Measurements from ENCODE around the gene ART5.

ART5 gene

GRCh38 chr11:3674189-3674588 lies 32.4 kb upstream of the ART5 start:
- no peak for TF ChIP-seq YY1 (IDR thresholded peaks at IDR 0.05; ENCODE audit: low read depth)
- no peak for TF ChIP-seq TEAD4 (IDR thresholded peaks at IDR 0.05)
- TF ChIP-seq CEBPB (IDR thresholded peaks at IDR 0.05) = no peak
- TF ChIP-seq USF1 (IDR thresholded peaks at IDR 0.05) = no peak
- TF ChIP-seq NFIC (IDR thresholded peaks at IDR 0.05) = no peak
- TF ChIP-seq EP300 (IDR thresholded peaks at IDR 0.05; ENCODE audit: borderline replicate concordance) = no peak
- no peak for TF ChIP-seq CREB1 (IDR thresholded peaks at IDR 0.05; ENCODE audit: low read depth)
- no peak for TF ChIP-seq FOXM1 (IDR thresholded peaks at IDR 0.05; ENCODE audit: borderline replicate concordance, low read depth)
- no peak for TF ChIP-seq TAF1 (IDR thresholded peaks at IDR 0.05; ENCODE audit: low read depth)
- TF ChIP-seq RAD21 (IDR thresholded peaks at IDR 0.05; ENCODE audit: low read depth) = no peak
- no peak for TF ChIP-seq EGR1 (IDR thresholded peaks at IDR 0.05)
- TF ChIP-seq TCF12 (IDR thresholded peaks at IDR 0.05; ENCODE audit: low read depth) = no peak
- no peak for TF ChIP-seq MAX (IDR thresholded peaks at IDR 0.05)
- no peak for TF ChIP-seq REST (IDR thresholded peaks at IDR 0.05; ENCODE audit: low read depth)
- TF ChIP-seq ZBTB7A (IDR thresholded peaks at IDR 0.05; ENCODE audit: low read depth) = no peak

- TF ChIP-seq RAD21 (IDR thresholded peaks at IDR 0.05; ENCODE audit: low read depth) (no peak), EP300 (IDR thresholded peaks at IDR 0.05; ENCODE audit: borderline replicate concordance) (no peak)
Measured at GRCh38 chr11:3671334-3672254, 29.8 kb upstream of the ART5 start, which contains the start of gene CHRNA10. CHRNA10 (minus strand) TSS chr11:3671384; CDS start chr11:3671312, 72 bp downstream.

- TF ChIP-seq EGR1 (IDR thresholded peaks at IDR 0.05) (no peak), TCF12 (IDR thresholded peaks at IDR 0.05; ENCODE audit: low read depth) (no peak), YY1 (IDR thresholded peaks at IDR 0.05; ENCODE audit: low read depth) (no peak), RAD21 (IDR thresholded peaks at IDR 0.05; ENCODE audit: low read depth) (no peak), TEAD4 (IDR thresholded peaks at IDR 0.05) (no peak), EP300 (IDR thresholded peaks at IDR 0.05; ENCODE audit: borderline replicate concordance) (no peak), USF1 (IDR thresholded peaks at IDR 0.05) (no peak), FOXM1 (IDR thresholded peaks at IDR 0.05; ENCODE audit: borderline replicate concordance, low read depth) (no peak), REST (IDR thresholded peaks at IDR 0.05; ENCODE audit: low read depth) (no peak), ZBTB7A (IDR thresholded peaks at IDR 0.05; ENCODE audit: low read depth) (no peak), NFIC (IDR thresholded peaks at IDR 0.05) (no peak), TAF1 (IDR thresholded peaks at IDR 0.05; ENCODE audit: low read depth) (no peak), CEBPB (IDR thresholded peaks at IDR 0.05) (no peak), CREB1 (IDR thresholded peaks at IDR 0.05; ENCODE audit: low read depth) (no peak), MAX (IDR thresholded peaks at IDR 0.05) (no peak)
Measured at GRCh38 chr11:3669742-3670183, 28.0 kb upstream of the ART5 start.

- no peak for TF ChIP-seq CEBPB (IDR thresholded peaks at IDR 0.05)
- no peak for TF ChIP-seq EP300 (IDR thresholded peaks at IDR 0.05; ENCODE audit: borderline replicate concordance)
- TF ChIP-seq YY1 (IDR thresholded peaks at IDR 0.05; ENCODE audit: low read depth) = no peak
- no peak for TF ChIP-seq ZBTB7A (IDR thresholded peaks at IDR 0.05; ENCODE audit: low read depth)
- TF ChIP-seq TEAD4 (IDR thresholded peaks at IDR 0.05) = no peak
- TF ChIP-seq FOXM1 (IDR thresholded peaks at IDR 0.05; ENCODE audit: borderline replicate concordance, low read depth) = no peak
- TF ChIP-seq RAD21 (IDR thresholded peaks at IDR 0.05; ENCODE audit: low read depth) = no peak
- TF ChIP-seq NFIC (IDR thresholded peaks at IDR 0.05) = no peak
- TF ChIP-seq EGR1 (IDR thresholded peaks at IDR 0.05) = no peak
- TF ChIP-seq TAF1 (IDR thresholded peaks at IDR 0.05; ENCODE audit: low read depth) = no peak
- no peak for TF ChIP-seq USF1 (IDR thresholded peaks at IDR 0.05)
- no peak for TF ChIP-seq CREB1 (IDR thresholded peaks at IDR 0.05; ENCODE audit: low read depth)
- TF ChIP-seq MAX (IDR thresholded peaks at IDR 0.05) = no peak
- no peak for TF ChIP-seq TCF12 (IDR thresholded peaks at IDR 0.05; ENCODE audit: low read depth)
- TF ChIP-seq REST (IDR thresholded peaks at IDR 0.05; ENCODE audit: low read depth) = no peak
Measured at GRCh38 chr11:3669128-3669527, 27.3 kb upstream of the ART5 start.

Data from Ishikawa (cell line).